ENCODE data around the gene ABI2.

- no peak for TF ChIP-seq POLR2A (IDR thresholded peaks at IDR 0.05; ENCODE audit: extremely low read depth, insufficient read length)
- TF ChIP-seq CTCF (IDR thresholded peaks at IDR 0.05; ENCODE audit: low read depth, low read length) = no peak
- TF ChIP-seq MAX (IDR thresholded peaks at IDR 0.05; ENCODE audit: low read depth, low read length) = no peak
- no peak for TF ChIP-seq MYC (IDR thresholded peaks at IDR 0.05; ENCODE audit: low read depth, low read length)
Observed at GRCh38 chr2:203440671-203441070, 112.5 kb downstream of the ABI2 start.

Data from NB4 (cell line).